SK-N-SH treated with all-trans-retinoic acid at 6 μM for 48 hours (cell line): Measurements from ENCODE around the gene SH2D2A.

ENCODE experiments used
- ATAC-seq: fragments of 200-7000 bp; cut with Tn5 transposase; 3 replicates; pipeline ENCODE4 v1.9.1; 2020; ENCODE audit warnings: mild to moderate bottlenecking, moderate library complexity
- BACH2 ChIP-seq: fragments of 250-450 bp; sonication (Bioruptor Pico); IDR thresholded peaks from 2 replicates; pipeline ENCODE4 v1.9.0; 2021; ENCODE audit warnings: mild to moderate bottlenecking, borderline replicate concordance
- CREB5 ChIP-seq: fragments of 250-450 bp; sonication (Bioruptor Pico); IDR thresholded peaks from 2 replicates; pipeline ENCODE4 v1.5.1; 2020; ENCODE audit warnings: low read depth, mild to moderate bottlenecking, moderate library complexity
- CSDC2 ChIP-seq: fragments of 250-450 bp; sonication (Bioruptor Pico); IDR thresholded peaks from 2 replicates; pipeline ENCODE4 v1.5.0; 2020; ENCODE audit warnings: mild to moderate bottlenecking, moderate library complexity
- CSRNP3 ChIP-seq: fragments of 250-450 bp; sonication (Bioruptor Pico); IDR thresholded peaks from 2 replicates; pipeline ENCODE4 v1.5.1; 2021; ENCODE audit warnings: mild to moderate bottlenecking, moderate library complexity
- ESRRG ChIP-seq: fragments of 250-450 bp; sonication (Bioruptor Pico); IDR thresholded peaks from 2 replicates; pipeline ENCODE4 v1.6.1; 2021; ENCODE audit warnings: mild to moderate bottlenecking
- GLIS3 ChIP-seq: fragments of 250-450 bp; sonication (Bioruptor Pico); IDR thresholded peaks from 2 replicates; pipeline ENCODE4 v1.5.0; 2020; ENCODE audit warnings: mild to moderate bottlenecking, moderate library complexity
- ISL1 ChIP-seq: fragments of 250-450 bp; sonication (Bioruptor Pico); IDR thresholded peaks from 2 replicates; pipeline ENCODE4 v2.1.2; 2022; ENCODE audit warnings: mild to moderate bottlenecking, moderate library complexity
- OSR1 ChIP-seq: fragments of 250-450 bp; sonication (Bioruptor Pico); IDR thresholded peaks from 2 replicates; pipeline ENCODE4 v1.8.0; 2022; ENCODE audit warnings: moderate library complexity, mild to moderate bottlenecking, inconsistent platforms
- PATZ1 ChIP-seq: fragments of 250-450 bp; sonication (Bioruptor Pico); IDR thresholded peaks from 2 replicates; pipeline ENCODE4 v1.8.0; 2020; ENCODE audit warnings: mild to moderate bottlenecking, moderate library complexity, borderline replicate concordance
- POU6F1 ChIP-seq: fragments of 250-450 bp; sonication (Bioruptor Pico); IDR thresholded peaks from 2 replicates; pipeline ENCODE4 v1.8.0; 2021; ENCODE audit warnings: low read depth, mild to moderate bottlenecking, moderate library complexity, borderline replicate concordance
- PPARA ChIP-seq: fragments of 250-450 bp; sonication (Bioruptor Pico); IDR thresholded peaks from 2 replicates; pipeline ENCODE4 v1.5.0; 2020; ENCODE audit warnings: mild to moderate bottlenecking, borderline replicate concordance
- SNAI2 ChIP-seq: fragments of 250-450 bp; sonication (Bioruptor Pico); IDR thresholded peaks from 2 replicates; pipeline ENCODE4 v1.5.0; 2020; ENCODE audit warnings: mild to moderate bottlenecking, moderate library complexity
- TSHZ2 ChIP-seq: fragments of 250-450 bp; sonication (Bioruptor Pico); IDR thresholded peaks from 2 replicates; pipeline ENCODE4 v1.5.0; 2020; ENCODE audit warnings: mild to moderate bottlenecking, moderate library complexity
- ZC3H10 ChIP-seq: fragments of 250-450 bp; sonication (Bioruptor Pico); IDR thresholded peaks from 2 replicates; pipeline ENCODE4 v1.5.1; 2021; ENCODE audit warnings: mild to moderate bottlenecking, moderate library complexity
- ZFP3 ChIP-seq: fragments of 250-450 bp; sonication (Bioruptor Pico); IDR thresholded peaks from 2 replicates; pipeline ENCODE4 v1.5.0; 2020; ENCODE audit warnings: mild to moderate bottlenecking, moderate library complexity
- ZFP30 ChIP-seq: fragments of 450-650 bp; formaldehyde crosslinking; IDR thresholded peaks from 2 replicates; pipeline ENCODE4 v1.5.0; 2022; ENCODE audit warnings: mild to moderate bottlenecking, moderate library complexity
- ZNF565 ChIP-seq: fragments of 450-650 bp; formaldehyde crosslinking; conservative IDR thresholded peaks from 2 replicates; pipeline ENCODE4 v1.5.0; 2020; ENCODE audit warnings: low read depth, mild to moderate bottlenecking, moderate library complexity
- ZNF70 ChIP-seq: fragments of 450-650 bp; formaldehyde crosslinking; IDR thresholded peaks from 2 replicates; pipeline ENCODE4 v1.5.0; 2020; ENCODE audit warnings: mild to moderate bottlenecking, moderate library complexity
- ZNF8 ChIP-seq: fragments of 450-650 bp; formaldehyde crosslinking; IDR thresholded peaks from 2 replicates; pipeline ENCODE4 v1.5.0; 2020; ENCODE audit warnings: mild to moderate bottlenecking, moderate library complexity

SH2D2A gene

GRCh38 chr1:156846643-156847042 is 30.0 kb upstream of the SH2D2A start:
- ATAC-seq = no peak
- no peak for TF ChIP-seq ZNF565 (CRISPR knock-in tag)
- TF ChIP-seq POU6F1 (CRISPR knock-in tag) = no peak
- TF ChIP-seq ISL1 (CRISPR knock-in tag) = no peak

- no peak for TF ChIP-seq CREB5 (CRISPR knock-in tag)
- TF ChIP-seq CSRNP3 (CRISPR knock-in tag) = no peak
- TF ChIP-seq ZNF70 = no peak
- TF ChIP-seq PATZ1 (CRISPR knock-in tag) = no peak
- TF ChIP-seq GLIS3 = no peak
- no peak for TF ChIP-seq SNAI2 (CRISPR knock-in tag)
- no peak for TF ChIP-seq ZFP3 (CRISPR knock-in tag)
- TF ChIP-seq ZC3H10 (CRISPR knock-in tag) = no peak
- TF ChIP-seq ZNF565 (CRISPR knock-in tag) = no peak
- no peak for TF ChIP-seq BACH2 (CRISPR knock-in tag)
- TF ChIP-seq CSDC2 = no peak
- TF ChIP-seq ISL1 (CRISPR knock-in tag) = no peak
- TF ChIP-seq POU6F1 (CRISPR knock-in tag) = no peak
- TF ChIP-seq ESRRG (CRISPR knock-in tag) = no peak
- TF ChIP-seq TSHZ2 (CRISPR knock-in tag) = no peak
- TF ChIP-seq ZFP30 (CRISPR knock-in tag) = no peak
- no peak for ATAC-seq
These were observed 29.4 kb upstream of the SH2D2A start for GRCh38 chr1:156845953-156846545.

- ATAC-seq = no peak
- TF ChIP-seq ISL1 (CRISPR knock-in tag) = no peak
- TF ChIP-seq POU6F1 (CRISPR knock-in tag) = no peak
- no peak for TF ChIP-seq CSDC2
- TF ChIP-seq OSR1 (CRISPR knock-in tag) = no peak
- no peak for TF ChIP-seq PATZ1 (CRISPR knock-in tag)
- TF ChIP-seq ZNF8 (CRISPR knock-in tag) = no peak
- no peak for TF ChIP-seq ZFP30 (CRISPR knock-in tag)
- no peak for TF ChIP-seq ZFP3 (CRISPR knock-in tag)
- TF ChIP-seq PPARA (CRISPR knock-in tag) = no peak
These were observed 28.7 kb upstream of the SH2D2A start for GRCh38 chr1:156845055-156845952.
